ENCODE measurements around the gene KLHL5.

- TF ChIP-seq EZH2 (IDR thresholded peaks at IDR 0.05) (no peak), POLR2AphosphoS5 (IDR thresholded peaks at IDR 0.05; ENCODE audit: borderline replicate concordance, low read depth, low read length) (no peak)
Measured at GRCh38 chr4:39056023-39056422, 6.0 kb upstream of the KLHL5 start.
